Vagina (tissue), 2 donors: Measurements from ENCODE around the gene TMOD2. TPM values are rescaled to one million over a fixed set of nuclear protein-coding genes. Genes with fewer than 3 reads are reported as not detected.

Experiments used
- DNase-seq, 2 donors: peaks; one replicate each; pipeline ENCODE4 v3.0.0-alpha.2; 2017; ENCODE audit errors: extremely low spot score in 2 of 2
- H3K27ac ChIP-seq: fragments of 200-600 bp; sonication (generic); one replicate; pipeline ENCODE4 v1.5.1; 2019
- H3K27me3 ChIP-seq: fragments of 200-600 bp; sonication (generic); one replicate; pipeline ENCODE4 v1.5.1; 2019
- H3K36me3 ChIP-seq, 2 donors: fragments of 200-600 bp; sonication (generic); one replicate each; pipeline ENCODE4 v1.5.1; 2017 to 2019
- H3K4me1 ChIP-seq: fragments of 200-600 bp; sonication (generic); one replicate; pipeline ENCODE4 v1.5.1; 2019
- H3K4me3 ChIP-seq, 2 donors: fragments of 200-600 bp; sonication (generic); 1 replicate in 1 of 2; 2 replicates in 1 of 2; pipeline ENCODE4 v1.5.1; 2016 to 2019
- H3K9me3 ChIP-seq: fragments of 200-600 bp; sonication (generic); one replicate; pipeline ENCODE4 v1.5.1; 2019
- CTCF ChIP-seq, 3 experiments: fragments of 450-650 bp in 2 of 3; fragments of 200-600 bp in 1 of 3; sonication (generic) in 1 of 3; IDR thresholded peaks; one replicate each; pipeline ENCODE4 v1.5.1; 2017 to 2019; ENCODE audit warnings: antibody characterized with exemption in 3 of 3, mild to moderate bottlenecking in 2 of 3, moderate library complexity in 2 of 3
- POLR2A ChIP-seq, 2 donors: fragments of 450-650 bp; IDR thresholded peaks; one replicate each; pipeline ENCODE4 v1.6.1; 2017; ENCODE audit warnings: antibody characterized with exemption in 2 of 2, mild to moderate bottlenecking in 2 of 2, moderate library complexity in 2 of 2
- POLR2AphosphoS5 ChIP-seq, 2 donors: sonication (generic); formaldehyde crosslinking; IDR thresholded peaks; one replicate each; pipeline ENCODE4 v1.9.0; 2017; ENCODE audit warnings: antibody characterized with exemption in 2 of 2, mild to moderate bottlenecking in 2 of 2, low read depth in 1 of 2; ENCODE audit not compliant: insufficient read depth in 1 of 2
- intact Hi-C: fragments of 100-400 bp; cut with DNase I; formaldehyde crosslinking; loops from one replicate; pipeline ENCODE4 v1.15.1; 2023
- total RNA-seq: library from RNA; depleted of rRNA; stranded (reverse); fragments of >200 nt; gene quantifications from one replicate; pipeline ENCODE4 v1.2.3, GENCODE V29; 2016

Gene TMOD2
- total RNA-seq, 1 donor from 2014 or later = 18.4 TPM

GRCh38 chr15:51853998-51854397, 102.6 kb downstream of the TMOD2 start:
- DNase-seq = no peak
- Histone ChIP-seq H3K9me3 (no peaks in the 10 kb centered on the region), H3K27me3 (no peaks in the 10 kb centered on the region), H3K36me3 (no peaks in the 10 kb centered on the region), H3K4me1 (peaks cover 43% of the 10 kb centered on the region), H3K4me3 (no peak overlapping the region), H3K27ac (no peak overlapping the region)
- no peak for TF ChIP-seq POLR2A (IDR thresholded peaks at IDR 0.05)
- TF ChIP-seq POLR2AphosphoS5 (IDR thresholded peaks at IDR 0.05; ENCODE audit: insufficient read depth in 1 of 2, low read depth in 1 of 2) = no peak
- TF ChIP-seq CTCF (IDR thresholded peaks at IDR 0.05) = no peak
- intact Hi-C loops = no loop called here

GRCh38 chr15:51855612-51856011, 104.2 kb downstream of the TMOD2 start:
- Histone ChIP-seq H3K36me3 (no peaks in the 10 kb centered on the region), H3K4me1 (peaks cover 26% of the 10 kb centered on the region), H3K9me3 (no peaks in the 10 kb centered on the region), H3K27me3 (no peaks in the 10 kb centered on the region), H3K27ac (no peak overlapping the region), H3K4me3 (no peak overlapping the region)
- no peak for DNase-seq
- TF ChIP-seq POLR2A (IDR thresholded peaks at IDR 0.05) = no peak
- TF ChIP-seq POLR2AphosphoS5 (IDR thresholded peaks at IDR 0.05; ENCODE audit: insufficient read depth in 1 of 2, low read depth in 1 of 2) = no peak
- no peak for TF ChIP-seq CTCF (IDR thresholded peaks at IDR 0.05)
- intact Hi-C loops = no loop called here

GRCh38 chr15:51856714-51857380, 105.5 kb downstream of the TMOD2 start:
- H3K4me1 ChIP-seq = peaks cover 31% of the 10 kb centered on the region
- TF ChIP-seq POLR2AphosphoS5 (IDR thresholded peaks at IDR 0.05; ENCODE audit: insufficient read depth in 1 of 2, low read depth in 1 of 2) (no peak), CTCF (IDR thresholded peaks at IDR 0.05) (no peak), POLR2A (IDR thresholded peaks at IDR 0.05) (no peak)
- no peaks in the 10 kb centered on the region for H3K36me3 ChIP-seq
- DNase-seq = no peak
- intact Hi-C loops = no loop called here
- H3K9me3 ChIP-seq = no peaks in the 10 kb centered on the region
- no peak overlapping the region for H3K4me3 ChIP-seq
- H3K27me3 ChIP-seq = no peaks in the 10 kb centered on the region
- H3K27ac ChIP-seq = no peak overlapping the region

GRCh38 chr15:51861557-51862359, 110.4 kb downstream of the TMOD2 start:
- intact Hi-C loops = no loop called here
- Histone ChIP-seq H3K36me3 (peaks cover 0 to 25% of the 10 kb centered on the region in 2 donors), H3K4me1 (peaks cover 23% of the 10 kb centered on the region), H3K27ac (no peak overlapping the region), H3K27me3 (no peaks in the 10 kb centered on the region), H3K4me3 (no peak overlapping the region), H3K9me3 (no peaks in the 10 kb centered on the region)
- TF ChIP-seq POLR2AphosphoS5 (IDR thresholded peaks at IDR 0.05; ENCODE audit: insufficient read depth in 1 of 2, low read depth in 1 of 2) = no peak
- no peak for TF ChIP-seq CTCF (IDR thresholded peaks at IDR 0.05)
- TF ChIP-seq POLR2A (IDR thresholded peaks at IDR 0.05) = no peak
- DNase-seq = no peak

- DNase-seq = no peak
- Histone ChIP-seq H3K9me3 (no peaks in the 10 kb centered on the region), H3K36me3 (peaks cover 0 to 32% of the 10 kb centered on the region in 2 donors), H3K27me3 (no peaks in the 10 kb centered on the region), H3K27ac (no peak overlapping the region), H3K4me1 (peaks cover 21% of the 10 kb centered on the region), H3K4me3 (no peak overlapping the region)
- TF ChIP-seq POLR2AphosphoS5 (IDR thresholded peaks at IDR 0.05; ENCODE audit: insufficient read depth in 1 of 2, low read depth in 1 of 2) (no peak), CTCF (IDR thresholded peaks at IDR 0.05) (no peak), POLR2A (IDR thresholded peaks at IDR 0.05) (no peak)
- intact Hi-C loops = no loop called here
These were observed 111.7 kb downstream of the TMOD2 start for GRCh38 chr15:51863131-51863530.
